HepG2 (cell line): ENCODE data around the gene ATP13A1. TPM values are rescaled to one million over a fixed set of nuclear protein-coding genes. Genes with fewer than 3 reads are reported as not detected.

Experiments used
- ATF4 ChIP-seq, 2 experiments: fragments of 450-650 bp in 1 of 2; sonication (generic) in 1 of 2; formaldehyde crosslinking; IDR thresholded peaks; 2 replicates each; pipeline versions ENCODE4 v1.5.0 to v1.8.0; 2020 to 2022; ENCODE audit warnings: mild to moderate bottlenecking in 1 of 2, missing genetic modification reagents in 1 of 2
- CENPT ChIP-seq: sonication (generic); formaldehyde crosslinking; IDR thresholded peaks from 2 replicates; pipeline ENCODE4 v1.8.0; 2022; ENCODE audit warnings: low read depth, mild to moderate bottlenecking, moderate library complexity, missing genetic modification reagents
- ETS1 ChIP-seq: sonication (generic); formaldehyde crosslinking; IDR thresholded peaks from 2 replicates; pipeline ENCODE4 v1.4.0; 2020; ENCODE audit warnings: missing genetic modification reagents
- FOXK2 ChIP-seq: fragments of 450-650 bp; IDR thresholded peaks from 2 replicates; pipeline ENCODE4 v1.6.1; 2016
- HDAC1 ChIP-seq: sonication (generic); formaldehyde crosslinking; IDR thresholded peaks from 2 replicates; pipeline ENCODE4 v1.5.1; 2020; ENCODE audit warnings: mild to moderate bottlenecking, missing genetic modification reagents
- MBNL3 ChIP-seq: fragments of 250-450 bp; sonication (Bioruptor Pico); conservative IDR thresholded peaks from 2 replicates; pipeline ENCODE4 v1.8.0; 2022; ENCODE audit warnings: mild to moderate bottlenecking, inconsistent platforms
- NR3C1 ChIP-seq: sonication (generic); formaldehyde crosslinking; IDR thresholded peaks from 2 replicates; pipeline ENCODE4 v1.4.0; 2020; ENCODE audit warnings: missing genetic modification reagents
- RFXAP ChIP-seq: sonication (generic); formaldehyde crosslinking; IDR thresholded peaks from 2 replicates; pipeline ENCODE4 v1.4.0; 2020; ENCODE audit warnings: missing genetic modification reagents, borderline replicate concordance
- SKI ChIP-seq: fragments of 450-650 bp; IDR thresholded peaks from one replicate; pipeline ENCODE4 v1.6.1; 2018; ENCODE audit warnings: mild to moderate bottlenecking; ENCODE audit not compliant: partially characterized antibody
- SOX5 ChIP-seq: IDR thresholded peaks from 2 replicates; pipeline ENCODE4 v1.6.1; 2016; ENCODE audit warnings: borderline replicate concordance
- TOPORS ChIP-seq: sonication (generic); formaldehyde crosslinking; IDR thresholded peaks from 2 replicates; pipeline ENCODE4 v1.8.0; 2023; ENCODE audit warnings: mild to moderate bottlenecking, missing genetic modification reagents
- ZBTB10 ChIP-seq: sonication (generic); formaldehyde crosslinking; IDR thresholded peaks from 2 replicates; pipeline ENCODE4 v1.4.0; 2020; ENCODE audit warnings: missing genetic modification reagents, borderline replicate concordance
- ZBTB25 ChIP-seq: IDR thresholded peaks from 2 replicates; pipeline ENCODE4 v1.6.1; 2018; ENCODE audit warnings: missing genetic modification reagents
- ZBTB33 ChIP-seq: sonication (generic); formaldehyde crosslinking; IDR thresholded peaks from 2 replicates; pipeline ENCODE4 v1.4.0; 2020; ENCODE audit warnings: missing genetic modification reagents
- ZBTB34 ChIP-seq: sonication (generic); formaldehyde crosslinking; IDR thresholded peaks from 2 replicates; pipeline ENCODE4 v1.8.0; 2022; ENCODE audit warnings: mild to moderate bottlenecking, missing genetic modification reagents
- ZBTB7A ChIP-seq: sonication (generic); formaldehyde crosslinking; IDR thresholded peaks from 2 replicates; pipeline ENCODE4 v1.8.0; 2022; ENCODE audit warnings: mild to moderate bottlenecking, missing genetic modification reagents
- ZMAT3 ChIP-seq: sonication (generic); formaldehyde crosslinking; conservative IDR thresholded peaks from 2 replicates; pipeline ENCODE4 v1.7.0; 2021; ENCODE audit warnings: missing genetic modification reagents
- ZMYM2 ChIP-seq: sonication (generic); formaldehyde crosslinking; IDR thresholded peaks from 2 replicates; pipeline ENCODE4 v1.8.0; 2022; ENCODE audit warnings: mild to moderate bottlenecking, missing genetic modification reagents
- ZNF205 ChIP-seq: IDR thresholded peaks from 2 replicates; pipeline ENCODE4 v1.6.1; 2018; ENCODE audit warnings: missing biosample characterization, missing genetic modification reagents
- ZNF335 ChIP-seq: sonication (generic); formaldehyde crosslinking; IDR thresholded peaks from 2 replicates; pipeline ENCODE4 v1.4.0; 2020; ENCODE audit warnings: missing genetic modification reagents
- polyA plus RNA-seq, 8 experiments: library from polyadenylated mRNA; depleted of rRNA in 3 of 8; stranded (reverse) in 7 of 8; unstranded in 1 of 8; fragments of >200 nt; fragmentation: Illumina TruSeq in 4 of 8; extraction: Trizol in 4 of 8; gene quantifications; 2 replicates each; pipeline versions ENCODE4 v1.2.1 to v1.2.3, GENCODE V29; 2011 to 2016; ENCODE audit warnings: low read depth in 4 of 8, missing spikeins in 1 of 8, mixed read lengths in 1 of 8; ENCODE audit not compliant: insufficient read depth in 1 of 8
- total RNA-seq, 5 experiments: library from RNA; depleted of rRNA; stranded (reverse); fragments of >200 nt; fragmentation: Illumina TruSeq; extraction: Trizol; gene quantifications; 2 replicates each; pipeline ENCODE4 v1.2.3, GENCODE V29; 2016; ENCODE audit warnings: low read depth in 1 of 5

ATP13A1 gene
- total and polyA plus RNA-seq, 2 of the 13 experiments (the other 11 are each of a cell fraction or from before 2014, with no cell fraction given): 23.2 to 41.7 TPM

- 0 out of 2 replicates have a peak, but pooled peaks have one; percentile 36 for TF ChIP-seq ZBTB10 (CRISPR knock-in tag)
- TF ChIP-seq ZNF335 (CRISPR knock-in tag): no peak
- 0 out of 2 replicates have a peak, but pooled peaks have one; percentile 48 for TF ChIP-seq HDAC1 (CRISPR knock-in tag)
- TF ChIP-seq ZMAT3 (CRISPR knock-in tag): 0 out of 2 replicates have a peak, but pooled peaks have one; percentile 34
- TF ChIP-seq CENPT (CRISPR knock-in tag): no peak
- no peak for TF ChIP-seq ZBTB33 (CRISPR knock-in tag)
- TF ChIP-seq FOXK2: no peak
- no peak for TF ChIP-seq ZNF205
- TF ChIP-seq ETS1 (CRISPR knock-in tag): no peak
- TF ChIP-seq TOPORS: no peak
- no peak for TF ChIP-seq ATF4 (CRISPR knock-in tag; IDR thresholded peaks at IDR 0.05)
- TF ChIP-seq ZBTB7A: peak; percentile 57; the same call in 1 of the 2 replicates
- no peak for TF ChIP-seq ZBTB34 (CRISPR knock-in tag)
- no peak for TF ChIP-seq ZBTB25
- no peak for TF ChIP-seq RFXAP
- no peak for TF ChIP-seq SOX5 (CRISPR knock-in tag)
- TF ChIP-seq MBNL3 (CRISPR knock-in tag): no peak
- no peak for TF ChIP-seq SKI
- TF ChIP-seq NR3C1 (CRISPR knock-in tag): no peak
- TF ChIP-seq ZMYM2 (CRISPR knock-in tag): no peak
Observed at GRCh38 chr19:19643158-19644053, 20.1 kb downstream of the ATP13A1 start, which contains the start of gene GMIP (continued).
